ENCODE results near the gene RIMS1.
"Not testable (repeated sequence)": the region's sequence is repeated elsewhere in the genome, so short reads cannot be mapped to it uniquely, and the experiment has no call there.

The RIMS1 gene

GRCh38 chr6:71994705-71995271 lies 108.4 kb downstream of the RIMS1 start:
- no peak for DNase-seq

GRCh38 chr6:71997341-71997740 lies 111.0 kb downstream of the RIMS1 start:
- DNase-seq = no peak

GRCh38 chr6:72002415-72002814 lies 116.1 kb downstream of the RIMS1 start:
- DNase-seq = no peak

GRCh38 chr6:72006591-72006990 lies 120.2 kb downstream of the RIMS1 start:
- not testable (repeated sequence) for DNase-seq

GRCh38 chr6:72022830-72023229 lies 136.5 kb downstream of the RIMS1 start:
- DNase-seq = no peak

GRCh38 chr6:72031471-72031870 lies 145.1 kb downstream of the RIMS1 start:
- DNase-seq = no peak

- no peak for DNase-seq
These were observed 145.7 kb downstream of the RIMS1 start for GRCh38 chr6:72032086-72032485.

GRCh38 chr6:72035486-72035885 lies 149.1 kb downstream of the RIMS1 start:
- no peak for DNase-seq

GRCh38 chr6:72035966-72036365 lies 149.6 kb downstream of the RIMS1 start:
- DNase-seq = no peak

- DNase-seq = no peak
These were observed 150.7 kb downstream of the RIMS1 start for GRCh38 chr6:72037006-72037405.

- DNase-seq = no peak
These were observed 153.8 kb downstream of the RIMS1 start for GRCh38 chr6:72040111-72040510.

GRCh38 chr6:72042088-72042487 lies 155.7 kb downstream of the RIMS1 start:
- DNase-seq = no peak

GRCh38 chr6:72048080-72048479 lies 161.7 kb downstream of the RIMS1 start:
- no peak for DNase-seq

GRCh38 chr6:72049376-72049775 lies 163.0 kb downstream of the RIMS1 start:
- no peak for DNase-seq

- DNase-seq = no peak
These were observed 174.9 kb downstream of the RIMS1 start for GRCh38 chr6:72061286-72061685.

- DNase-seq = no peak
These were observed 178.1 kb downstream of the RIMS1 start for GRCh38 chr6:72064399-72064975.

GRCh38 chr6:72078096-72078495 lies 191.7 kb downstream of the RIMS1 start:
- DNase-seq = no peak

GRCh38 chr6:72080260-72080941 lies 194.1 kb downstream of the RIMS1 start:
- DNase-seq = no peak

- DNase-seq = peak; percentile 7 to 69 (median 56)
These were observed 195.5 kb downstream of the RIMS1 start for GRCh38 chr6:72081871-72082270.

GRCh38 chr6:72083976-72084375 lies 197.6 kb downstream of the RIMS1 start:
- no peak for DNase-seq

GRCh38 chr6:72084992-72085569 lies 198.7 kb downstream of the RIMS1 start:
- DNase-seq = peak; percentile 17 to 57 (median 51)

GRCh38 chr6:72094506-72094905 lies 208.2 kb downstream of the RIMS1 start:
- DNase-seq = no peak

GRCh38 chr6:72102561-72102960 lies 216.2 kb downstream of the RIMS1 start:
- DNase-seq = no peak

GRCh38 chr6:72111611-72112010 lies 225.3 kb downstream of the RIMS1 start:
- DNase-seq = no peak
